Pancreas (tissue), 10 donors: ENCODE results near the gene CCNJL. TPM values are rescaled to one million over a fixed set of nuclear protein-coding genes. Genes with fewer than 3 reads are reported as not detected.

ENCODE experiments used
- ATAC-seq, 4 donors: fragments of 200-7000 bp; cut with Tn5 transposase; one replicate each; pipeline versions ENCODE4 v1.8.0 to v1.9.1; 2020; ENCODE audit warnings: mild to moderate bottlenecking in 4 of 4, moderate library complexity in 4 of 4
- DNase-seq, 6 donors: peaks; one replicate each; pipeline ENCODE4 v3.0.0-alpha.2; 2020
- FAIRE-seq: peaks from 2 replicates; lab custom pipeline; 2012; peaks lifted over from hg19 to GRCh38; lab: Jason Lieb, UNC
- H3K27ac ChIP-seq, 4 donors: fragments of 200-600 bp; sonication (generic); 1 replicate in 3 of 4; 2 replicates in 1 of 4; pipeline versions ENCODE4 v1.5.0 to v1.8.0; 2020
- H3K27me3 ChIP-seq, 4 donors: fragments of 200-600 bp; one replicate each; pipeline ENCODE4 v1.8.0; 2021
- H3K36me3 ChIP-seq, 3 donors: fragments of 200-600 bp; sonication (generic) in 1 of 3; one replicate each; pipeline versions ENCODE4 v1.5.0 to v1.8.0; 2020 to 2021
- H3K4me1 ChIP-seq, 3 donors: fragments of 200-600 bp; one replicate each; pipeline ENCODE4 v1.8.0; 2021
- H3K4me3 ChIP-seq, 4 donors: fragments of 200-600 bp; sonication (generic) in 2 of 4; one replicate each; pipeline versions ENCODE4 v1.5.0 to v1.8.0; 2020 to 2021
- H3K9me3 ChIP-seq, 4 donors: fragments of 200-600 bp; one replicate each; pipeline ENCODE4 v1.8.0; 2021
- CTCF ChIP-seq, 4 donors: fragments of 200-600 bp; sonication (generic) in 3 of 4; IDR thresholded peaks; one replicate each; pipeline versions ENCODE4 v1.5.0 to v1.8.0; 2021; ENCODE audit warnings: antibody characterized with exemption in 4 of 4
- WGBS, 2 donors: extraction: QIAGEN DNeasy Blood & Tissue Kit; methylation state at CpG; one replicate each; pipeline ENCODE4 v1.1.7; 2013; 5-methylcytosine and 5-hydroxymethylcytosine counted together
- intact Hi-C, 3 donors: fragments of 100-400 bp; cut with DNase I; formaldehyde crosslinking; loops; one replicate each; pipeline versions ENCODE4 v1.11.1 to v1.14.2; 2022
- polyA plus RNA-seq, 2 donors: library from polyadenylated mRNA; stranded (reverse); fragments of 200-250 nt; gene quantifications; one replicate each; pipeline ENCODE4 v1.2.3, GENCODE V29; 2013
- total RNA-seq, 6 donors: library from RNA; stranded (reverse); fragmentation: NEBNext Ultra II Directional in 4 of 6; extraction: Animal tissue kit (Norgen Biotek cat#: 25700) in 4 of 6; gene quantifications; one replicate each; pipeline versions ENCODE4 v1.2.1 to v1.2.4, GENCODE V29; 2021 to 2023
- donor health status: healthy with polysubstance abuse.
- donor health status: DM: no; HTN: no; CAD: no; lungs with moderate emphysema.
- donor health status: DM: no; HTN: no; CAD: no.
- donor health status: control.
- donor health status: control.
- donor health status: Bipolar disorder and iron deficiency.
- donor health status: DM: yes; HTN: yes; CAD: no.
- donor health status: DM: no; HTN: no; CAD: no.
- donor health status: DM: no; HTN: no; CAD: no.
- donor health status: DM: yes; HTN: yes; CAD: no.

Gene CCNJL
- total and polyA plus RNA-seq, 8 donors, result 0.06 to 0.58 (median 0.14) TPM

- Histone ChIP-seq H3K27ac (no peak overlapping the region), H3K4me1 (no peaks in the 10 kb centered on the region), H3K4me3 (no peak overlapping the region), H3K36me3 (no peaks in the 10 kb centered on the region), H3K9me3 (no peaks in the 10 kb centered on the region), H3K27me3 (peaks cover 0 to 17% (median 2%) of the 10 kb centered on the region in 4 donors)
- DNase-seq (no peak), FAIRE-seq (no peak), ATAC-seq (no peak)
- TF ChIP-seq CTCF (IDR thresholded peaks at IDR 0.05), result no peak
- intact Hi-C loops, result no loop called here
- 83 to 92% methylated on average over 4 of the region's 4 CpGs for WGBS, 2 donors
Measured at GRCh38 chr5:160310552-160311295, 1.6 kb downstream of the CCNJL start.

- H3K9me3 ChIP-seq, result no peaks in the 10 kb centered on the region
- intact Hi-C loops, result no loop called here
- peaks cover 0 to 17% (median 2%) of the 10 kb centered on the region in 4 donors for H3K27me3 ChIP-seq
- no peak overlapping the region for H3K4me3 ChIP-seq
- ATAC-seq, result no peak
- H3K36me3 ChIP-seq, result no peaks in the 10 kb centered on the region
- WGBS, 2 donors, result 48 to 63% methylated on average over 4 of the region's 4 CpGs
- no peak for TF ChIP-seq CTCF (IDR thresholded peaks at IDR 0.05)
- FAIRE-seq, result no peak
- no peak overlapping the region for H3K27ac ChIP-seq
- no peak for DNase-seq
- H3K4me1 ChIP-seq, result no peaks in the 10 kb centered on the region
Measured at GRCh38 chr5:160310140-160310539, 2.2 kb downstream of the CCNJL start.

GRCh38 chr5:160306696-160307095 is 5.7 kb downstream of the CCNJL start:
- Histone ChIP-seq H3K36me3 (no peaks in the 10 kb centered on the region), H3K27me3 (peaks cover 0 to 2% (median 0%) of the 10 kb centered on the region in 4 donors), H3K4me3 (no peak overlapping the region), H3K4me1 (no peaks in the 10 kb centered on the region), H3K9me3 (no peaks in the 10 kb centered on the region), H3K27ac (no peak overlapping the region)
- WGBS, 2 donors, result 66 to 69% methylated on average over 4 of the region's 4 CpGs
- intact Hi-C loops, result no loop called here
- no peak for DNase-seq
- ATAC-seq, result no peak
- no peak for TF ChIP-seq CTCF (IDR thresholded peaks at IDR 0.05)
- FAIRE-seq, result no peak

GRCh38 chr5:160305319-160305718 is 7.0 kb downstream of the CCNJL start:
- TF ChIP-seq CTCF (IDR thresholded peaks at IDR 0.05), result no peak
- H3K4me1 ChIP-seq, result no peaks in the 10 kb centered on the region

GRCh38 chr5:160303690-160304089 is 8.7 kb downstream of the CCNJL start:
- no peaks in the 10 kb centered on the region for H3K27me3 ChIP-seq
- intact Hi-C loops, result no loop called here
- FAIRE-seq (no peak), DNase-seq (no peak), ATAC-seq (no peak)
- TF ChIP-seq CTCF (IDR thresholded peaks at IDR 0.05), result no peak
- H3K4me1 ChIP-seq, result no peaks in the 10 kb centered on the region
- H3K4me3 ChIP-seq, result no peak overlapping the region
- H3K36me3 ChIP-seq, result no peaks in the 10 kb centered on the region
- no peaks in the 10 kb centered on the region for H3K9me3 ChIP-seq
- H3K27ac ChIP-seq, result no peak overlapping the region
- 45 to 54% methylated on average over 3 of the region's 3 CpGs for WGBS, 2 donors

More at GRCh38 chr5:160305319-160305718, 7.0 kb downstream of the CCNJL start:
- intact Hi-C loops, result no loop called here
- Histone ChIP-seq H3K4me3 (no peak overlapping the region), H3K27ac (no peak overlapping the region), H3K27me3 (no peaks in the 10 kb centered on the region), H3K36me3 (no peaks in the 10 kb centered on the region), H3K9me3 (no peaks in the 10 kb centered on the region)
- FAIRE-seq (no peak), ATAC-seq (no peak), DNase-seq (no peak)
- 87 to 88% methylated on average over 10 of the region's 10 CpGs for WGBS, 2 donors
